ENCODE data around the gene RGS7.

GRCh38 chr1:240946926-240947325 lies 410.1 kb downstream of the RGS7 start:
- TF ChIP-seq POLR2AphosphoS5 (IDR thresholded peaks at IDR 0.05) (no peak), CTCF (IDR thresholded peaks at IDR 0.05) (peak; percentile 12 to 47 (median 35)), POLR2A (IDR thresholded peaks at IDR 0.05; ENCODE audit: low read depth) (no peak)

Data from esophagus muscularis mucosa (tissue), 3 donors.